BLaER1 (cell line): ENCODE results near the gene PHKA2.

Experiments used
- H3K27ac ChIP-seq: shearing (Covaris generic); formaldehyde crosslinking; 2 replicates; pipeline ENCODE4 v1.8.1; 2022
- H3K27me3 ChIP-seq: shearing (Covaris generic); formaldehyde crosslinking; 2 replicates; pipeline ENCODE4 v1.8.1; 2022
- H3K36me3 ChIP-seq: shearing (Covaris generic); formaldehyde crosslinking; 2 replicates; pipeline ENCODE4 v1.8.1; 2022
- H3K4me1 ChIP-seq: shearing (Covaris generic); formaldehyde crosslinking; 2 replicates; pipeline ENCODE4 v1.8.1; 2022
- H3K4me2 ChIP-seq: shearing (Covaris generic); formaldehyde crosslinking; 2 replicates; pipeline ENCODE4 v1.8.1; 2022
- H3K4me3 ChIP-seq: shearing (Covaris generic); formaldehyde crosslinking; 2 replicates; pipeline ENCODE4 v1.8.1; 2022
- H3K9ac ChIP-seq: shearing (Covaris generic); formaldehyde crosslinking; 2 replicates; pipeline ENCODE4 v1.8.1; 2022
- H3K9me3 ChIP-seq: shearing (Covaris generic); formaldehyde crosslinking; 2 replicates; pipeline ENCODE4 v1.8.1; 2022
- H4K20me1 ChIP-seq: shearing (Covaris generic); formaldehyde crosslinking; 2 replicates; pipeline ENCODE4 v1.8.1; 2022
- Cebpa-rat ChIP-seq: shearing (Covaris generic); IDR thresholded peaks from 2 replicates; pipeline ENCODE4 v1.8.1; 2022

Gene PHKA2

DNA sequence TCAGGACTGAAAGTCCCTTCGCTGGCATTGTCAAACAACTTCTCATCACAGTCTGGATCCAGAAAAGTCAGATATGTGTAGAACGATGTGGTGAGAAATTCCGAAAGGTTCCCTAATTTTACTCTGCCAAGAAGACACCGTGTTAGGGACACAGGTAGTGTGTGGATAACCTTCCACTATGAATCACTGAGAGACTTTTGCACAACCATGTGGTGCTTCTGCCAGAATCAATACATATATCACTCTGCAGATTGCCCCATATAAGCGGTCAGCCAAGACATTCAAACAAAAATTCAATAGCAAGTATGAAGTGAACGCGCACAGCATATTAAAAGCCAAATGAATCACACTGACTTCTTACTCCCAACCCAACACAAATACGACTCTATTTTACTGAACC is 63.8 kb downstream of the PHKA2 start:
- peaks cover 26% of the 10 kb centered on the region for H3K27me3 ChIP-seq
- H3K9me3 ChIP-seq, result peaks cover 27% of the 10 kb centered on the region
- peaks cover 62% of the 10 kb centered on the region for H3K36me3 ChIP-seq
- no peaks in the 10 kb centered on the region for H4K20me1 ChIP-seq
- no peak overlapping the region for H3K4me3 ChIP-seq
- H3K9ac ChIP-seq, result no peak overlapping the region
- H3K27ac ChIP-seq, result no peak overlapping the region
- H3K4me2 ChIP-seq, result no peak overlapping the region
- H3K4me1 ChIP-seq, result no peaks in the 10 kb centered on the region
- no peak for TF ChIP-seq Cebpa-rat

- no peak for TF ChIP-seq Cebpa-rat
- no peaks in the 10 kb centered on the region for H4K20me1 ChIP-seq
- H3K4me2 ChIP-seq, result no peak overlapping the region
- no peak overlapping the region for H3K4me3 ChIP-seq
- H3K4me1 ChIP-seq, result no peaks in the 10 kb centered on the region
- peaks cover 27% of the 10 kb centered on the region for H3K9me3 ChIP-seq
- H3K27me3 ChIP-seq, result peaks cover 3% of the 10 kb centered on the region; the same call in 1 of the 2 replicates
- H3K9ac ChIP-seq, result no peak overlapping the region
- peaks cover 70% of the 10 kb centered on the region for H3K36me3 ChIP-seq
- H3K27ac ChIP-seq, result no peak overlapping the region
Observed at GRCh38 chrX:18917831-18918230, 66.1 kb downstream of the PHKA2 start.

- no peaks in the 10 kb centered on the region for H3K9me3 ChIP-seq
- H3K27ac ChIP-seq, result no peak overlapping the region
- no peak overlapping the region for H3K9ac ChIP-seq
- no peak overlapping the region for H3K4me3 ChIP-seq
- H3K27me3 ChIP-seq, result peaks cover 40% of the 10 kb centered on the region
- H3K4me2 ChIP-seq, result no peak overlapping the region
- H3K36me3 ChIP-seq, result peaks cover 91% of the 10 kb centered on the region
- no peaks in the 10 kb centered on the region for H3K4me1 ChIP-seq
- no peaks in the 10 kb centered on the region for H4K20me1 ChIP-seq
- TF ChIP-seq Cebpa-rat, result no peak
Observed at GRCh38 chrX:18906286-18906685, 77.6 kb downstream of the PHKA2 start.

- no peak overlapping the region for H3K4me2 ChIP-seq
- H3K9ac ChIP-seq, result no peak overlapping the region
- no peak overlapping the region for H3K27ac ChIP-seq
- peaks cover 55% of the 10 kb centered on the region for H3K27me3 ChIP-seq
- H3K9me3 ChIP-seq, result no peaks in the 10 kb centered on the region
- H3K4me1 ChIP-seq, result peaks cover 13% of the 10 kb centered on the region
- H4K20me1 ChIP-seq, result peaks cover 9% of the 10 kb centered on the region; the same call in 1 of the 2 replicates
- H3K36me3 ChIP-seq, result peaks cover 63% of the 10 kb centered on the region
- no peak for TF ChIP-seq Cebpa-rat
- H3K4me3 ChIP-seq, result no peak overlapping the region
Observed at GRCh38 chrX:18900401-18900976, 83.4 kb downstream of the PHKA2 start.

DNA sequence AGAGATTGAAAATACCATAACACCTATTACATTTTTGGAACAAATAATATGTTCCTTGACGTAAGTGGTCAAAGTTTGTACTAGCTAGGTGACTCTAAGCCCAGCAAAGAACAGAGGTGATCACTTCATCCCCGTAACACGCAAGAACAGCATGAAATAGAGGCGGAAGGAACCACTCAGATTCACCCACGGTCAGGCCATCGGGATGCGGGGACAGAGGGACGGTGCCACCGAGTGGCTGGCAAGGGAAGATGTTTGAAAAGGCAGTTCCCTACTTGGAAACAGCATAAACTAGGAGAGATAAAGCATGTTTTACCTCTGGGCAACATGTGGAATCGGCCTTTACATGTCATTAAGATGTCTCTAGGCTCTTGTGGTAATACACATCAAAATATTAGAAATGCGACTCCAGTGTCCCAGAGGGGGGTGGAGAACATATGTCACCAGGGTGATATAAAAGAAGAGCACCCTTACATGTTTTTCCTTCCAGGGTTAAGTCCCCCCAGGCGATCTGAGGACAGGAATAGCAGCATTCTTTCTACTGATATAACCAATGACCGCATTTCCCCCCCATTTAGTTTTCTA is 84.0 kb downstream of the PHKA2 start:
- no peak overlapping the region for H3K4me2 ChIP-seq
- H3K4me1 ChIP-seq, result peaks cover 18% of the 10 kb centered on the region
- no peaks in the 10 kb centered on the region for H3K9me3 ChIP-seq
- H3K27ac ChIP-seq, result no peak overlapping the region
- no peak overlapping the region for H3K9ac ChIP-seq
- TF ChIP-seq Cebpa-rat, result no peak
- H3K4me3 ChIP-seq, result no peak overlapping the region
- H3K27me3 ChIP-seq, result peaks cover 58% of the 10 kb centered on the region
- peaks cover 57% of the 10 kb centered on the region for H3K36me3 ChIP-seq
- peaks cover 9% of the 10 kb centered on the region; the same call in 1 of the 2 replicates for H4K20me1 ChIP-seq

GRCh38 chrX:18898492-18898891 is 85.4 kb downstream of the PHKA2 start:
- H3K36me3 ChIP-seq, result peaks cover 59% of the 10 kb centered on the region
- H3K4me2 ChIP-seq, result no peak overlapping the region
- no peak overlapping the region for H3K4me3 ChIP-seq
- peaks cover 18% of the 10 kb centered on the region for H3K4me1 ChIP-seq
- H4K20me1 ChIP-seq, result peaks cover 9% of the 10 kb centered on the region; the same call in 1 of the 2 replicates
- H3K27me3 ChIP-seq, result peaks cover 61% of the 10 kb centered on the region
- no peak overlapping the region for H3K27ac ChIP-seq
- no peaks in the 10 kb centered on the region for H3K9me3 ChIP-seq
- no peak overlapping the region for H3K9ac ChIP-seq
- TF ChIP-seq Cebpa-rat, result no peak

DNA sequence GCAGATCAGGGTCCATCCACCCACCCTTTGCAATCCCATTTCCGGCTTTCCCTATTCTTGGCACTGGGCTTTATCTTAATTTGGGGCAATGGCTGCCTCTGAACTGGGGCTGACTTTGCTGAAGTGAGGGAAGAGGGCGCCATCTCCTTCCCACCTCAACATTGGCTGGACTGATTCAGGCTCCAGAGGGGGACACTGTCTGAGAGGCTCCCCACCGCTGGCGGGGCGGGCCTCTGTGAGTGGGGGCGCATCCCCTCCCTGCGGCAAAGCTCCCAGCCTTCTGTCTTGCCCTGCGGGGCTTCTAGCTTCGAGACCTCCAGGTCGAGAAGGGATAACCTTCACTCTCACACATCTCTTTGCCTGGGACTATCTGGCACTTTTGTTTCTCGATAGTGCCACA is 85.8 kb downstream of the PHKA2 start:
- TF ChIP-seq Cebpa-rat, result no peak
- peaks cover 62% of the 10 kb centered on the region for H3K27me3 ChIP-seq
- peaks cover 59% of the 10 kb centered on the region for H3K36me3 ChIP-seq
- peaks cover 18% of the 10 kb centered on the region for H3K4me1 ChIP-seq
- H3K4me2 ChIP-seq, result no peak overlapping the region
- peaks cover 9% of the 10 kb centered on the region; the same call in 1 of the 2 replicates for H4K20me1 ChIP-seq
- H3K27ac ChIP-seq, result no peak overlapping the region
- no peaks in the 10 kb centered on the region for H3K9me3 ChIP-seq
- H3K4me3 ChIP-seq, result no peak overlapping the region
- H3K9ac ChIP-seq, result no peak overlapping the region

- Histone ChIP-seq H3K4me3 (no peak overlapping the region), H3K4me1 (peaks cover 18% of the 10 kb centered on the region), H3K9me3 (no peaks in the 10 kb centered on the region), H4K20me1 (peaks cover 9% of the 10 kb centered on the region; the same call in 1 of the 2 replicates), H3K36me3 (peaks cover 62% of the 10 kb centered on the region), H3K4me2 (no peak overlapping the region), H3K27me3 (peaks cover 67% of the 10 kb centered on the region), H3K9ac (no peak overlapping the region), H3K27ac (no peak overlapping the region)
- TF ChIP-seq Cebpa-rat, result no peak
Observed at GRCh38 chrX:18897611-18898010, 86.3 kb downstream of the PHKA2 start.

GRCh38 chrX:18896680-18897544 is 87.0 kb downstream of the PHKA2 start:
- Histone ChIP-seq H3K36me3 (peaks cover 60% of the 10 kb centered on the region), H3K4me1 (peaks cover 18% of the 10 kb centered on the region), H3K4me2 (no peak overlapping the region), H3K9ac (no peak overlapping the region), H3K27me3 (peaks cover 74% of the 10 kb centered on the region), H3K9me3 (no peaks in the 10 kb centered on the region), H3K27ac (no peak overlapping the region), H4K20me1 (peaks cover 9% of the 10 kb centered on the region; the same call in 1 of the 2 replicates), H3K4me3 (no peak overlapping the region)
- no peak for TF ChIP-seq Cebpa-rat
